ENCODE data around the gene S100A9.

S100A9 gene

GRCh38 chr1:153360190-153360589 lies 2.5 kb downstream of the S100A9 start:
- Histone ChIP-seq H3K4me3 (ENCODE audit: low read depth in 1 of 2, low read length in 2 of 2) (no peak overlapping the region), H3K36me3 (ENCODE audit: control insufficient read depth in 1 of 2, insufficient read depth in 2 of 2, low read length in 2 of 2) (no peaks in the 10 kb centered on the region), H3K4me1 (ENCODE audit: control insufficient read depth in 1 of 2, insufficient read depth in 2 of 2, low read length in 2 of 2) (peaks cover 0 to 10% of the 10 kb centered on the region in 2 donors), H3K27me3 (ENCODE audit: control insufficient read depth in 1 of 2, insufficient read depth in 2 of 2, low read length in 2 of 2) (no peaks in the 10 kb centered on the region), H3K9me3 (ENCODE audit: control insufficient read depth in 1 of 2, low read length in 2 of 2) (no peaks in the 10 kb centered on the region), H3K27ac (ENCODE audit: low read depth, low read length) (no peak overlapping the region), H3K9ac (ENCODE audit: low read depth in 1 of 2, low read length in 2 of 2) (no peak overlapping the region)

GRCh38 chr1:153360592-153361479 lies 3.2 kb downstream of the S100A9 start:
- H3K9ac ChIP-seq (ENCODE audit: low read depth in 1 of 2, low read length in 2 of 2): no peak overlapping the region
- H3K27ac ChIP-seq (ENCODE audit: low read depth, low read length): no peak overlapping the region
- no peaks in the 10 kb centered on the region for H3K27me3 ChIP-seq (ENCODE audit: control insufficient read depth in 1 of 2, insufficient read depth in 2 of 2, low read length in 2 of 2)
- H3K36me3 ChIP-seq (ENCODE audit: control insufficient read depth in 1 of 2, insufficient read depth in 2 of 2, low read length in 2 of 2): no peaks in the 10 kb centered on the region
- H3K4me3 ChIP-seq (ENCODE audit: low read depth in 1 of 2, low read length in 2 of 2): no peak overlapping the region
- no peaks in the 10 kb centered on the region for H3K9me3 ChIP-seq (ENCODE audit: control insufficient read depth in 1 of 2, low read length in 2 of 2)
- H3K4me1 ChIP-seq (ENCODE audit: control insufficient read depth in 1 of 2, insufficient read depth in 2 of 2, low read length in 2 of 2): peaks cover 0 to 10% of the 10 kb centered on the region in 2 donors

- Histone ChIP-seq H3K36me3 (ENCODE audit: control insufficient read depth in 1 of 2, insufficient read depth in 2 of 2, low read length in 2 of 2) (no peaks in the 10 kb centered on the region), H3K9ac (ENCODE audit: low read depth in 1 of 2, low read length in 2 of 2) (no peak overlapping the region), H3K4me1 (ENCODE audit: control insufficient read depth in 1 of 2, insufficient read depth in 2 of 2, low read length in 2 of 2) (peaks cover 0 to 10% of the 10 kb centered on the region in 2 donors), H3K9me3 (ENCODE audit: control insufficient read depth in 1 of 2, low read length in 2 of 2) (no peaks in the 10 kb centered on the region), H3K4me3 (ENCODE audit: low read depth in 1 of 2, low read length in 2 of 2) (no peak overlapping the region), H3K27me3 (ENCODE audit: control insufficient read depth in 1 of 2, insufficient read depth in 2 of 2, low read length in 2 of 2) (no peaks in the 10 kb centered on the region), H3K27ac (ENCODE audit: low read depth, low read length) (no peak overlapping the region)
Measured at GRCh38 chr1:153361480-153362109, 3.9 kb downstream of the S100A9 start.

GRCh38 chr1:153362187-153362775 lies 4.6 kb downstream of the S100A9 start:
- no peaks in the 10 kb centered on the region for H3K27me3 ChIP-seq (ENCODE audit: control insufficient read depth in 1 of 2, insufficient read depth in 2 of 2, low read length in 2 of 2)
- no peaks in the 10 kb centered on the region for H3K9me3 ChIP-seq (ENCODE audit: control insufficient read depth in 1 of 2, low read length in 2 of 2)
- no peak overlapping the region for H3K4me3 ChIP-seq (ENCODE audit: low read depth in 1 of 2, low read length in 2 of 2)
- H3K9ac ChIP-seq (ENCODE audit: low read depth in 1 of 2, low read length in 2 of 2): no peak overlapping the region
- no peak overlapping the region for H3K27ac ChIP-seq (ENCODE audit: low read depth, low read length)
- no peaks in the 10 kb centered on the region for H3K36me3 ChIP-seq (ENCODE audit: control insufficient read depth in 1 of 2, insufficient read depth in 2 of 2, low read length in 2 of 2)
- peaks cover 0 to 10% of the 10 kb centered on the region in 2 donors for H3K4me1 ChIP-seq (ENCODE audit: control insufficient read depth in 1 of 2, insufficient read depth in 2 of 2, low read length in 2 of 2)

- no peaks in the 10 kb centered on the region for H3K27me3 ChIP-seq (ENCODE audit: control insufficient read depth in 1 of 2, insufficient read depth in 2 of 2, low read length in 2 of 2)
- no peak overlapping the region for H3K27ac ChIP-seq (ENCODE audit: low read depth, low read length)
- no peak overlapping the region for H3K4me3 ChIP-seq (ENCODE audit: low read depth in 1 of 2, low read length in 2 of 2)
- no peaks in the 10 kb centered on the region for H3K9me3 ChIP-seq (ENCODE audit: control insufficient read depth in 1 of 2, low read length in 2 of 2)
- no peak overlapping the region for H3K9ac ChIP-seq (ENCODE audit: low read depth in 1 of 2, low read length in 2 of 2)
- peaks cover 0 to 4% of the 10 kb centered on the region in 2 donors for H3K4me1 ChIP-seq (ENCODE audit: control insufficient read depth in 1 of 2, insufficient read depth in 2 of 2, low read length in 2 of 2)
- no peaks in the 10 kb centered on the region for H3K36me3 ChIP-seq (ENCODE audit: control insufficient read depth in 1 of 2, insufficient read depth in 2 of 2, low read length in 2 of 2)
Measured at GRCh38 chr1:153363641-153364040, 6.0 kb downstream of the S100A9 start.

- H3K27ac ChIP-seq (ENCODE audit: low read depth, low read length): no peak overlapping the region
- H3K9me3 ChIP-seq (ENCODE audit: control insufficient read depth in 1 of 2, low read length in 2 of 2): no peaks in the 10 kb centered on the region
- H3K27me3 ChIP-seq (ENCODE audit: control insufficient read depth in 1 of 2, insufficient read depth in 2 of 2, low read length in 2 of 2): no peaks in the 10 kb centered on the region
- H3K9ac ChIP-seq (ENCODE audit: low read depth in 1 of 2, low read length in 2 of 2): no peak overlapping the region
- no peak overlapping the region for H3K4me3 ChIP-seq (ENCODE audit: low read depth in 1 of 2, low read length in 2 of 2)
- no peaks in the 10 kb centered on the region for H3K36me3 ChIP-seq (ENCODE audit: control insufficient read depth in 1 of 2, insufficient read depth in 2 of 2, low read length in 2 of 2)
- H3K4me1 ChIP-seq (ENCODE audit: control insufficient read depth in 1 of 2, insufficient read depth in 2 of 2, low read length in 2 of 2): peaks cover 0 to 4% of the 10 kb centered on the region in 2 donors
Measured at GRCh38 chr1:153364156-153364555, 6.5 kb downstream of the S100A9 start.

- no peaks in the 10 kb centered on the region for H3K27me3 ChIP-seq (ENCODE audit: control insufficient read depth in 1 of 2, insufficient read depth in 2 of 2, low read length in 2 of 2)
- no peak overlapping the region for H3K4me3 ChIP-seq (ENCODE audit: low read depth in 1 of 2, low read length in 2 of 2)
- H3K4me1 ChIP-seq (ENCODE audit: control insufficient read depth in 1 of 2, insufficient read depth in 2 of 2, low read length in 2 of 2): peaks cover 0 to 4% of the 10 kb centered on the region in 2 donors
- H3K9me3 ChIP-seq (ENCODE audit: control insufficient read depth in 1 of 2, low read length in 2 of 2): no peaks in the 10 kb centered on the region
- no peak overlapping the region for H3K27ac ChIP-seq (ENCODE audit: low read depth, low read length)
- no peak overlapping the region for H3K9ac ChIP-seq (ENCODE audit: low read depth in 1 of 2, low read length in 2 of 2)
- H3K36me3 ChIP-seq (ENCODE audit: control insufficient read depth in 1 of 2, insufficient read depth in 2 of 2, low read length in 2 of 2): no peaks in the 10 kb centered on the region
Measured at GRCh38 chr1:153364766-153365666, 7.4 kb downstream of the S100A9 start.

- Histone ChIP-seq H3K9ac (ENCODE audit: low read depth in 1 of 2, low read length in 2 of 2) (no peak overlapping the region), H3K4me1 (ENCODE audit: control insufficient read depth in 1 of 2, insufficient read depth in 2 of 2, low read length in 2 of 2) (peaks cover 0 to under 1% of the 10 kb centered on the region in 2 donors), H3K9me3 (ENCODE audit: control insufficient read depth in 1 of 2, low read length in 2 of 2) (no peaks in the 10 kb centered on the region), H3K27ac (ENCODE audit: low read depth, low read length) (no peak overlapping the region), H3K27me3 (ENCODE audit: control insufficient read depth in 1 of 2, insufficient read depth in 2 of 2, low read length in 2 of 2) (no peaks in the 10 kb centered on the region), H3K36me3 (ENCODE audit: control insufficient read depth in 1 of 2, insufficient read depth in 2 of 2, low read length in 2 of 2) (no peaks in the 10 kb centered on the region), H3K4me3 (ENCODE audit: low read depth in 1 of 2, low read length in 2 of 2) (no peak overlapping the region)
Measured at GRCh38 chr1:153365696-153366095, 8.0 kb downstream of the S100A9 start.

GRCh38 chr1:153366261-153366660 lies 8.6 kb downstream of the S100A9 start:
- H3K27ac ChIP-seq (ENCODE audit: low read depth, low read length): no peak overlapping the region

More at GRCh38 chr1:153366261-153366660, 8.6 kb downstream of the S100A9 start:
- Histone ChIP-seq H3K27me3 (ENCODE audit: control insufficient read depth in 1 of 2, insufficient read depth in 2 of 2, low read length in 2 of 2) (peaks cover 0 to under 1% of the 10 kb centered on the region in 2 donors), H3K9me3 (ENCODE audit: control insufficient read depth in 1 of 2, low read length in 2 of 2) (no peaks in the 10 kb centered on the region), H3K4me1 (ENCODE audit: control insufficient read depth in 1 of 2, insufficient read depth in 2 of 2, low read length in 2 of 2) (no peaks in the 10 kb centered on the region), H3K36me3 (ENCODE audit: control insufficient read depth in 1 of 2, insufficient read depth in 2 of 2, low read length in 2 of 2) (no peaks in the 10 kb centered on the region), H3K4me3 (ENCODE audit: low read depth in 1 of 2, low read length in 2 of 2) (no peak overlapping the region), H3K9ac (ENCODE audit: low read depth in 1 of 2, low read length in 2 of 2) (no peak overlapping the region)

Measured in duodenal mucosa (tissue), 2 donors.